ENCODE results near the gene VIT. TPM values are rescaled to one million over a fixed set of nuclear protein-coding genes. Genes with fewer than 3 reads are reported as not detected.
A peak's percentile ranks its signal among the peaks of the same experiment; 100 is the strongest.

VIT gene
- total and polyA plus RNA-seq, 4 donors: 0.07 to 0.17 (median 0.09) TPM; not detected in 1

GRCh38 chr2:36779462-36779861 lies 83.0 kb downstream of the VIT start:
- WGBS: 94% methylated on average over 2 of the region's 2 CpGs
- Histone ChIP-seq H3K4me3 (ENCODE audit: low read depth in 1 of 3, low read length in 3 of 3) (no peak overlapping the region), H3K36me3 (ENCODE audit: control insufficient read depth in 4 of 4, insufficient read depth in 3 of 4, low read depth in 1 of 4, low read length in 3 of 4) (no peaks in the 10 kb centered on the region), H3K4me1 (ENCODE audit: control insufficient read depth in 4 of 4, insufficient read depth in 4 of 4, low read length in 3 of 4) (no peaks in the 10 kb centered on the region), H3K27me3 (ENCODE audit: control insufficient read depth in 4 of 4, insufficient read depth in 4 of 4, low read length in 3 of 4) (no peaks in the 10 kb centered on the region), H3K27ac (ENCODE audit: low read depth in 1 of 2, low read length in 2 of 2) (no peak overlapping the region), H3K9me3 (ENCODE audit: control insufficient read depth in 4 of 4, low read length in 3 of 4) (no peaks in the 10 kb centered on the region), H3K9ac (ENCODE audit: low read depth in 1 of 2, low read length in 2 of 2) (no peak overlapping the region)
- no peak for DNase-seq (ENCODE audit: low spot score)
- no peak for TF ChIP-seq MAX (IDR thresholded peaks at IDR 0.05)
- no peak for TF ChIP-seq JUND (IDR thresholded peaks at IDR 0.05)
- TF ChIP-seq FOXA2 (IDR thresholded peaks at IDR 0.05): no peak

GRCh38 chr2:36780231-36780839 lies 83.8 kb downstream of the VIT start:
- no peak for DNase-seq (ENCODE audit: low spot score)
- no peak overlapping the region for H3K9ac ChIP-seq (ENCODE audit: low read depth in 1 of 2, low read length in 2 of 2)

More at GRCh38 chr2:36780231-36780839, 83.8 kb downstream of the VIT start:
- Histone ChIP-seq H3K27me3 (ENCODE audit: control insufficient read depth in 4 of 4, insufficient read depth in 4 of 4, low read length in 3 of 4) (no peaks in the 10 kb centered on the region), H3K9me3 (ENCODE audit: control insufficient read depth in 4 of 4, low read length in 3 of 4) (no peaks in the 10 kb centered on the region), H3K27ac (ENCODE audit: low read depth in 1 of 2, low read length in 2 of 2) (no peak overlapping the region), H3K4me1 (ENCODE audit: control insufficient read depth in 4 of 4, insufficient read depth in 4 of 4, low read length in 3 of 4) (no peaks in the 10 kb centered on the region), H3K4me3 (ENCODE audit: low read depth in 1 of 3, low read length in 3 of 3) (no peak overlapping the region), H3K36me3 (ENCODE audit: control insufficient read depth in 4 of 4, insufficient read depth in 3 of 4, low read depth in 1 of 4, low read length in 3 of 4) (no peaks in the 10 kb centered on the region)
- WGBS: 2% methylated on average over 4 of the region's 4 CpGs
- TF ChIP-seq ZBTB33 (IDR thresholded peaks at IDR 0.05) (no peak), CTCF (IDR thresholded peaks at IDR 0.05; ENCODE audit: low read depth, low read length, missing input control) (peak; percentile 84), RAD21 (IDR thresholded peaks at IDR 0.05) (peak; percentile 87 to 93), FOXA2 (IDR thresholded peaks at IDR 0.05) (no peak)

All from liver (tissue), 9 donors.